Measurements from ENCODE around the gene PET100.

- TF ChIP-seq ZNF274 (IDR thresholded peaks at IDR 0.05; ENCODE audit: low read depth, low read length): no peak
- no peak for TF ChIP-seq SUZ12 (IDR thresholded peaks at IDR 0.05; ENCODE audit: extremely low read depth, insufficient read depth, insufficient read length)
Observed at GRCh38 chr19:7657131-7657751, 27.6 kb downstream of the PET100 start.

Data from NT2/D1 (cell line).